ENCODE measurements around the gene PIGBOS1. TPM values are rescaled to one million over a fixed set of nuclear protein-coding genes. Genes with fewer than 3 reads are reported as not detected.

Gene PIGBOS1
- total RNA-seq, 1 experiment from 2014 or later: 13.0 TPM

DNA sequence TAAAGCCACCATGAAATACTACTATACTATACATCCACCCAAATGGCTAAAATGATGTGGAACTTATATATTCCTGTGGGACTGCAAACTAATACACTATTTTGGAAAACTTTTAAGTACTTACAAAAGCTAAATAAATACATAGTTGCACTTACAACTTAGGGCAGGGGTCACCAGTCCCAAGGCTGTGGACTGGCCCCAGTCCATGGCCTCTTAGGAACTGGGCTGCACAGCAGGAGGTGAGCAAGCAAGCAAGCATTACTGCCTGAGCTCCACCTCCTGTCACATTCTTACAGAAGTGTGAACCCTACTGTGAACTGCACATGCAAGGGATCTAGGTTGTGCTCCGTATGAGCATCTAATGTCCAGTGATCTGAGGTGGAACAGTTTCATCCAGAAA lies 18.2 kb upstream of the PIGBOS1 start:
- H3K9me3 Mint-ChIP-seq: no peaks in the 10 kb centered on the region
- no peak overlapping the region for H3K4me3 Mint-ChIP-seq
- no peaks in the 10 kb centered on the region for H3K4me1 Mint-ChIP-seq
- no peak for DNase-seq (ENCODE audit: low spot score)
- CTCF ChIA-PET: no interaction called here
- no peak for ATAC-seq
- no peak overlapping the region for H3K27ac Mint-ChIP-seq
- POLR2A ChIA-PET: no interaction called here
- no peaks in the 10 kb centered on the region for H3K36me3 Mint-ChIP-seq
- no peaks in the 10 kb centered on the region for H3K27me3 Mint-ChIP-seq (ENCODE audit: low read depth)
- TF ChIP-seq PRRX2 (CRISPR knock-in tag; IDR thresholded peaks at IDR 0.05) (no peak), ETV6 (CRISPR knock-in tag; IDR thresholded peaks at IDR 0.05) (no peak), ZNF219 (CRISPR knock-in tag; IDR thresholded peaks at IDR 0.05; ENCODE audit: borderline replicate concordance) (no peak), IRF2 (CRISPR knock-in tag; IDR thresholded peaks at IDR 0.05; ENCODE audit: borderline replicate concordance, low read depth) (no peak), SMAD4 (CRISPR knock-in tag; IDR thresholded peaks at IDR 0.05) (no peak), NR1H2 (CRISPR knock-in tag; IDR thresholded peaks at IDR 0.05) (no peak), NFATC4 (CRISPR knock-in tag; IDR thresholded peaks at IDR 0.05) (no peak), ZNF138 (CRISPR knock-in tag; conservative IDR thresholded peaks at IDR 0.05) (no peak), TP53 (CRISPR knock-in tag; IDR thresholded peaks at IDR 0.05) (no peak), NR3C1 (CRISPR knock-in tag; conservative IDR thresholded peaks at IDR 0.05; ENCODE audit: low read depth) (no peak), CREB1 (CRISPR knock-in tag; IDR thresholded peaks at IDR 0.05) (no peak)
- TF ChIP-seq, protein P1, sequence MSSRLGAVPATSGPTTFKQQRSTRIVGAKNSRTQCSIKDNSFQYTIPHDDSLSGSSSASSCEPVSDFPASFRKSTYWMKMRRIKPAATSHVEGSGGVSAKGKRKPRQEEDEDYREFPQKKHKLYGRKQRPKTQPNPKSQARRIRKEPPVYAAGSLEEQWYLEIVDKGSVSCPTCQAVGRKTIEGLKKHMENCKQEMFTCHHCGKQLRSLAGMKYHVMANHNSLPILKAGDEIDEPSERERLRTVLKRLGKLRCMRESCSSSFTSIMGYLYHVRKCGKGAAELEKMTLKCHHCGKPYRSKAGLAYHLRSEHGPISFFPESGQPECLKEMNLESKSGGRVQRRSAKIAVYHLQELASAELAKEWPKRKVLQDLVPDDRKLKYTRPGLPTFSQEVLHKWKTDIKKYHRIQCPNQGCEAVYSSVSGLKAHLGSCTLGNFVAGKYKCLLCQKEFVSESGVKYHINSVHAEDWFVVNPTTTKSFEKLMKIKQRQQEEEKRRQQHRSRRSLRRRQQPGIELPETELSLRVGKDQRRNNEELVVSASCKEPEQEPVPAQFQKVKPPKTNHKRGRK (CRISPR knock-in tag; IDR thresholded peaks at IDR 0.05; ENCODE audit: borderline replicate concordance): no peak
- TF ChIP-seq, protein P2, sequence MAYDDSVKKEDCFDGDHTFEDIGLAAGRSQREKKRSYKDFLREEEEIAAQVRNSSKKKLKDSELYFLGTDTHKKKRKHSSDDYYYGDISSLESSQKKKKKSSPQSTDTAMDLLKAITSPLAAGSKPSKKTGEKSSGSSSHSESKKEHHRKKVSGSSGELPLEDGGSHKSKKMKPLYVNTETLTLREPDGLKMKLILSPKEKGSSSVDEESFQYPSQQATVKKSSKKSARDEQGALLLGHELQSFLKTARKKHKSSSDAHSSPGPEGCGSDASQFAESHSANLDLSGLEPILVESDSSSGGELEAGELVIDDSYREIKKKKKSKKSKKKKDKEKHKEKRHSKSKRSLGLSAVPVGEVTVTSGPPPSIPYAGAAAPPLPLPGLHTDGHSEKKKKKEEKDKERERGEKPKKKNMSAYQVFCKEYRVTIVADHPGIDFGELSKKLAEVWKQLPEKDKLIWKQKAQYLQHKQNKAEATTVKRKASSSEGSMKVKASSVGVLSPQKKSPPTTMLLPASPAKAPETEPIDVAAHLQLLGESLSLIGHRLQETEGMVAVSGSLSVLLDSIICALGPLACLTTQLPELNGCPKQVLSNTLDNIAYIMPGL (CRISPR knock-in tag; IDR thresholded peaks at IDR 0.05): no peak
- TF ChIP-seq, protein P3, sequence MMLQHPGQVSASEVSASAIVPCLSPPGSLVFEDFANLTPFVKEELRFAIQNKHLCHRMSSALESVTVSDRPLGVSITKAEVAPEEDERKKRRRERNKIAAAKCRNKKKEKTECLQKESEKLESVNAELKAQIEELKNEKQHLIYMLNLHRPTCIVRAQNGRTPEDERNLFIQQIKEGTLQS (CRISPR knock-in tag; conservative IDR thresholded peaks at IDR 0.05): no peak
- TF ChIP-seq, protein P4, sequence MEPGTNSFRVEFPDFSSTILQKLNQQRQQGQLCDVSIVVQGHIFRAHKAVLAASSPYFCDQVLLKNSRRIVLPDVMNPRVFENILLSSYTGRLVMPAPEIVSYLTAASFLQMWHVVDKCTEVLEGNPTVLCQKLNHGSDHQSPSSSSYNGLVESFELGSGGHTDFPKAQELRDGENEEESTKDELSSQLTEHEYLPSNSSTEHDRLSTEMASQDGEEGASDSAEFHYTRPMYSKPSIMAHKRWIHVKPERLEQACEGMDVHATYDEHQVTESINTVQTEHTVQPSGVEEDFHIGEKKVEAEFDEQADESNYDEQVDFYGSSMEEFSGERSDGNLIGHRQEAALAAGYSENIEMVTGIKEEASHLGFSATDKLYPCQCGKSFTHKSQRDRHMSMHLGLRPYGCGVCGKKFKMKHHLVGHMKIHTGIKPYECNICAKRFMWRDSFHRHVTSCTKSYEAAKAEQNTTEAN (CRISPR knock-in tag; IDR thresholded peaks at IDR 0.05): no peak
- TF ChIP-seq, protein P5, sequence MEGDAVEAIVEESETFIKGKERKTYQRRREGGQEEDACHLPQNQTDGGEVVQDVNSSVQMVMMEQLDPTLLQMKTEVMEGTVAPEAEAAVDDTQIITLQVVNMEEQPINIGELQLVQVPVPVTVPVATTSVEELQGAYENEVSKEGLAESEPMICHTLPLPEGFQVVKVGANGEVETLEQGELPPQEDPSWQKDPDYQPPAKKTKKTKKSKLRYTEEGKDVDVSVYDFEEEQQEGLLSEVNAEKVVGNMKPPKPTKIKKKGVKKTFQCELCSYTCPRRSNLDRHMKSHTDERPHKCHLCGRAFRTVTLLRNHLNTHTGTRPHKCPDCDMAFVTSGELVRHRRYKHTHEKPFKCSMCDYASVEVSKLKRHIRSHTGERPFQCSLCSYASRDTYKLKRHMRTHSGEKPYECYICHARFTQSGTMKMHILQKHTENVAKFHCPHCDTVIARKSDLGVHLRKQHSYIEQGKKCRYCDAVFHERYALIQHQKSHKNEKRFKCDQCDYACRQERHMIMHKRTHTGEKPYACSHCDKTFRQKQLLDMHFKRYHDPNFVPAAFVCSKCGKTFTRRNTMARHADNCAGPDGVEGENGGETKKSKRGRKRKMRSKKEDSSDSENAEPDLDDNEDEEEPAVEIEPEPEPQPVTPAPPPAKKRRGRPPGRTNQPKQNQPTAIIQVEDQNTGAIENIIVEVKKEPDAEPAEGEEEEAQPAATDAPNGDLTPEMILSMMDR (IDR thresholded peaks at IDR 0.05): no peak
- TF ChIP-seq, protein P6, sequence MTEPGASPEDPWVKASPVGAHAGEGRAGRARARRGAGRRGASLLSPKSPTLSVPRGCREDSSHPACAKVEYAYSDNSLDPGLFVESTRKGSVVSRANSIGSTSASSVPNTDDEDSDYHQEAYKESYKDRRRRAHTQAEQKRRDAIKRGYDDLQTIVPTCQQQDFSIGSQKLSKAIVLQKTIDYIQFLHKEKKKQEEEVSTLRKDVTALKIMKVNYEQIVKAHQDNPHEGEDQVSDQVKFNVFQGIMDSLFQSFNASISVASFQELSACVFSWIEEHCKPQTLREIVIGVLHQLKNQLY (CRISPR knock-in tag; IDR thresholded peaks at IDR 0.05): no peak
- TF ChIP-seq, protein P7, sequence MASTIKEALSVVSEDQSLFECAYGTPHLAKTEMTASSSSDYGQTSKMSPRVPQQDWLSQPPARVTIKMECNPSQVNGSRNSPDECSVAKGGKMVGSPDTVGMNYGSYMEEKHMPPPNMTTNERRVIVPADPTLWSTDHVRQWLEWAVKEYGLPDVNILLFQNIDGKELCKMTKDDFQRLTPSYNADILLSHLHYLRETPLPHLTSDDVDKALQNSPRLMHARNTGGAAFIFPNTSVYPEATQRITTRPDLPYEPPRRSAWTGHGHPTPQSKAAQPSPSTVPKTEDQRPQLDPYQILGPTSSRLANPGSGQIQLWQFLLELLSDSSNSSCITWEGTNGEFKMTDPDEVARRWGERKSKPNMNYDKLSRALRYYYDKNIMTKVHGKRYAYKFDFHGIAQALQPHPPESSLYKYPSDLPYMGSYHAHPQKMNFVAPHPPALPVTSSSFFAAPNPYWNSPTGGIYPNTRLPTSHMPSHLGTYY (CRISPR knock-in tag; IDR thresholded peaks at IDR 0.05): no peak
- TF ChIP-seq, protein P8, sequence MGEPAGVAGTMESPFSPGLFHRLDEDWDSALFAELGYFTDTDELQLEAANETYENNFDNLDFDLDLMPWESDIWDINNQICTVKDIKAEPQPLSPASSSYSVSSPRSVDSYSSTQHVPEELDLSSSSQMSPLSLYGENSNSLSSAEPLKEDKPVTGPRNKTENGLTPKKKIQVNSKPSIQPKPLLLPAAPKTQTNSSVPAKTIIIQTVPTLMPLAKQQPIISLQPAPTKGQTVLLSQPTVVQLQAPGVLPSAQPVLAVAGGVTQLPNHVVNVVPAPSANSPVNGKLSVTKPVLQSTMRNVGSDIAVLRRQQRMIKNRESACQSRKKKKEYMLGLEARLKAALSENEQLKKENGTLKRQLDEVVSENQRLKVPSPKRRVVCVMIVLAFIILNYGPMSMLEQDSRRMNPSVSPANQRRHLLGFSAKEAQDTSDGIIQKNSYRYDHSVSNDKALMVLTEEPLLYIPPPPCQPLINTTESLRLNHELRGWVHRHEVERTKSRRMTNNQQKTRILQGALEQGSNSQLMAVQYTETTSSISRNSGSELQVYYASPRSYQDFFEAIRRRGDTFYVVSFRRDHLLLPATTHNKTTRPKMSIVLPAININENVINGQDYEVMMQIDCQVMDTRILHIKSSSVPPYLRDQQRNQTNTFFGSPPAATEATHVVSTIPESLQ (CRISPR knock-in tag; IDR thresholded peaks at IDR 0.05): no peak
